GM21526 (cell line): Measurements from ENCODE around the gene LDAH.

Experiments
- ATAC-seq: cut with Tn5 transposase; IDR thresholded peaks from one replicate; pipeline ENCODE4 v1.9.1; 2021; ENCODE audit warnings: moderate library complexity; ENCODE audit not compliant: unreplicated experiment, low FRiP score

Gene LDAH

GRCh38 chr2:20822535-20823490 is at the start of gene LDAH:
Gene LDAH, minus strand, starts transcription at chr2:20823101. Its CDS starts 21,638 bp downstream, at chr2:20801463.
- peak; percentile 90 for ATAC-seq

GRCh38 chr2:20868377-20868776 is 45.5 kb upstream of the LDAH start:
- ATAC-seq = peak; percentile 100

- ATAC-seq = no peak
Observed at GRCh38 chr2:20862850-20863249, 39.9 kb upstream of the LDAH start.

- ATAC-seq = no peak
Observed at GRCh38 chr2:20855456-20855855, 32.6 kb upstream of the LDAH start.

- no peak for ATAC-seq
Observed at GRCh38 chr2:20852670-20853069, 29.8 kb upstream of the LDAH start.

- no peak for ATAC-seq
Observed at GRCh38 chr2:20852139-20852538, 29.2 kb upstream of the LDAH start.

- ATAC-seq = no peak
Observed at GRCh38 chr2:20844246-20844645, 21.3 kb upstream of the LDAH start.

- no peak for ATAC-seq
Observed at GRCh38 chr2:20839052-20839451, 16.2 kb upstream of the LDAH start.

GRCh38 chr2:20838016-20838415 is 15.1 kb upstream of the LDAH start:
- ATAC-seq = no peak

- ATAC-seq = no peak
Observed at GRCh38 chr2:20836521-20836920, 13.6 kb upstream of the LDAH start.

GRCh38 chr2:20834331-20834730 is 11.4 kb upstream of the LDAH start:
- ATAC-seq = no peak

GRCh38 chr2:20832606-20833005 is 9.7 kb upstream of the LDAH start:
- no peak for ATAC-seq

GRCh38 chr2:20829861-20830260 is 7.0 kb upstream of the LDAH start:
- ATAC-seq = no peak

GRCh38 chr2:20823917-20824316 is 1.0 kb upstream of the LDAH start:
- no peak for ATAC-seq

GRCh38 chr2:20818820-20819219 is 4.1 kb downstream of the LDAH start:
- no peak for ATAC-seq

- ATAC-seq = no peak
Observed at GRCh38 chr2:20815216-20815615, 7.7 kb downstream of the LDAH start.

GRCh38 chr2:20812779-20813178 is 10.1 kb downstream of the LDAH start:
- ATAC-seq = no peak

GRCh38 chr2:20806286-20806685 is 16.6 kb downstream of the LDAH start:
- ATAC-seq = no peak

GRCh38 chr2:20803974-20804373 is 18.9 kb downstream of the LDAH start:
- ATAC-seq = no peak

- ATAC-seq = no peak
Observed at GRCh38 chr2:20803226-20803682, 19.6 kb downstream of the LDAH start.

- ATAC-seq = peak; percentile 72
Observed at GRCh38 chr2:20797096-20797495, 25.8 kb downstream of the LDAH start.

GRCh38 chr2:20796374-20796791 is 26.5 kb downstream of the LDAH start:
- ATAC-seq = no peak
